ENCODE results near the gene LRG1. TPM values are rescaled to one million over a fixed set of nuclear protein-coding genes. Genes with fewer than 3 reads are reported as not detected.
A peak's percentile ranks its signal among the peaks of the same experiment; 100 is the strongest.

LRG1 gene
- total and polyA plus RNA-seq, 9 of the 15 experiments (the other 6 are each of a cell fraction or from before 2014, with no cell fraction given): 1.5 to 11.9 (median 8.7) TPM

GRCh38 chr19:4557144-4557970 is 17.5 kb upstream of the LRG1 start (continued):
- TF ChIP-seq AFF1 (IDR thresholded peaks at IDR 0.05; ENCODE audit: low read depth in 1 of 2, partially characterized antibody in 2 of 2) (peak in 1 of 2 experiments; percentile 35), ARID2 (IDR thresholded peaks at IDR 0.05) (peak; percentile 43; the same call in 1 of the 2 replicates), HINFP (tag; conservative IDR thresholded peaks at IDR 0.05; ENCODE audit: low read depth) (no peak), ZNF644 (tag; IDR thresholded peaks at IDR 0.05; ENCODE audit: low read depth) (no peak), ZNF639 (CRISPR knock-in tag; conservative IDR thresholded peaks at IDR 0.05 in 1 of 2, IDR thresholded peaks at IDR 0.05 in 1 of 2) (no peak; a peak in 1 of 4 replicates), ZNF239 (CRISPR knock-in tag; IDR thresholded peaks at IDR 0.05) (no peak), ZNF511 (CRISPR knock-in tag; IDR thresholded peaks at IDR 0.05) (no peak), HES1 (IDR thresholded peaks at IDR 0.05; ENCODE audit: low read depth) (no peak), CTBP1 (IDR thresholded peaks at IDR 0.05; ENCODE audit: borderline replicate concordance) (peak; percentile 60), MAZ (CRISPR knock-in tag; conservative IDR thresholded peaks at IDR 0.05 in 1 of 2, IDR thresholded peaks at IDR 0.05 in 1 of 2) (peak in 1 of 2 experiments; percentile 1; a peak in 1 of 4 replicates), ETS1 (conservative IDR thresholded peaks at IDR 0.05; ENCODE audit: control insufficient read depth, low read depth, low read length) (no peak; the same call in 1 of the 2 replicates), ZSCAN29 (IDR thresholded peaks at IDR 0.05) (no peak), CGGBP1 (CRISPR knock-in tag; IDR thresholded peaks at IDR 0.05) (no peak), POLR2AphosphoS5 (IDR thresholded peaks at IDR 0.05; ENCODE audit: control insufficient read depth, insufficient read depth, low read depth, low read length) (no peak), ZNF12 (CRISPR knock-in tag; IDR thresholded peaks at IDR 0.05) (no peak)
